ENCODE data around the gene USP38. TPM values are rescaled to one million over a fixed set of nuclear protein-coding genes. Genes with fewer than 3 reads are reported as not detected.
"Not testable (repeated sequence)": the region's sequence is repeated elsewhere in the genome, so short reads cannot be mapped to it uniquely, and the experiment has no call there.

The USP38 gene
- total RNA-seq, 1 experiment from 2014 or later = 8.1 TPM

DNA sequence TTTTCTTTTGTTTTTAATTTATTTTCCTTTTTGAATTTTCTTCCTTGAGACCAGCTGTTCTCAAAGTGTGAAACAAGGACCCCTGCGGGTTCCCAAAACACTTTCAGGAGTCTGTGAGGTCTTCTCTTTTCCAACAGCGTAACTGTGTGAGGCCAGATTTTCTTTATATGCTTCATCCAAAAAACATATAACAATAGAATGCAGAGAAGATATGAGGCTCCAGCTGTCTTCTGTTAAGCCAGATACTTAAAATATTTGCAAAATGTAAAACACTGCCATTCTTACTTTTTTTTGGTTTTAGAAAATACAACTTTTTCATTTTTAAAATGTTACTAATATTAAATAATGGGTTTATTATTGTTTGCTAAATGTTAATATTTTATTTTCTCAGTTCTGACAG lies 27.8 kb downstream of the USP38 start:
- no peak for DNase-seq (ENCODE audit: low read depth)

GRCh38 chr4:143215873-143216272 lies 31.2 kb downstream of the USP38 start:
- no peak for DNase-seq (ENCODE audit: low read depth)

- no peak for DNase-seq (ENCODE audit: low read depth)
These were observed 39.5 kb downstream of the USP38 start for GRCh38 chr4:143224255-143224654.

- DNase-seq (ENCODE audit: low read depth) = no peak
These were observed 40.5 kb downstream of the USP38 start for GRCh38 chr4:143225167-143225566.

- no peak for DNase-seq (ENCODE audit: low read depth)
These were observed 46.0 kb downstream of the USP38 start for GRCh38 chr4:143230683-143231082.

GRCh38 chr4:143232277-143232676 lies 47.6 kb downstream of the USP38 start:
- no peak for DNase-seq (ENCODE audit: low read depth)

- no peak for DNase-seq (ENCODE audit: low read depth)
These were observed 49.4 kb downstream of the USP38 start for GRCh38 chr4:143234153-143234552.

DNA sequence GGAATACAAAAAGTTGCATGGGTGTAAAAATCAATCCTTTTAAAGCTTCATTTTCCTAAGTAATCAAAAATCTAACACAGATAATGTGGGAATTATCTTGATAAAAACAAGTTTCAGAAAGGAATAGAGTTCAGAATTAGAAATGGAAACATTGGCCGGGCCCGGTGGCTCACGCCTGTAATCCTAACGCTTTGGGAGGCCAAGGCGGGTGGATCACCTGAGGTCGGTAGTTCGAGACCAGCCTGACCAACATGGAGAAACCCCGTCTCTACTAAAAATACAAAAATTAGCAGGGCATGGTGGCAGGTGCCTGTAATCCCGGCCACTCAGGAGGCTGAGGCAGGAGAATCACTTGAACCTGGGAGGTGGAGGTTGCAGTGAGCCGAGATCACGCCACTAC lies 52.5 kb downstream of the USP38 start:
- DNase-seq (ENCODE audit: low read depth) = not testable (repeated sequence)

DNA sequence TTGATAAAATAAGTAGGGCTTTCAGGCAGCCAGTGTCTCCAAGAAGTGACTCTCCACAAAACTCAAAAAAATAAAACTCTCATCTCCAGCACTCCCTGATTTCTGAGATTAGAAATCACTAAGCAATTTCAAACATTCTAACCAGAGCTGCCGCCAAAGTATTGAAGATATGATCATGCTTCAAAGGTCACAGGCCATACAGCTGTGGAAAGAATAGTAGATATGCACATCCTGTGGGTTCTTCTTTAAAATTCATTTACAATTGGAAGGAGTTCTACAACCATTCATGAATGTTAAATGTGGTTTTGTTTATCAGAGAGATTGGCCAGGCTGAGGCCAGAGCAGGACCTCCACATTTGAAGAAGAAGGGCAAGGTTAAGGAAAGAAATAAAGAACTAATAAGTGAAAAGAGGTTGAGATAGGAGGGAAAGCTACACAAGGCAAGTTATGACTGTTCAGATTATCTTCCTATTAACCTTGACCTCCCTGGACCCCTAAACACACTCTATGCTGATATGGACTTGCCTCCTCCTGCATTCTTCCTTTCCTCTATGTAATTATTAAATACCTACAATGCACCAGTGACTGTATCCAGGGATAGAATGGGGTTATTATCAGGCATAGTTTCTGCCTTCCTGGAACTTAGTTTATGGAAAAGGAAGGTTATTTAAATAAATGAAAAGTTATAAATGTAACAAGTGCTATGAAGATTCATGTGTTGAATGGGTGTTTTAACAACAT lies 56.4 kb downstream of the USP38 start:
- no peak for DNase-seq (ENCODE audit: low read depth)

DNA sequence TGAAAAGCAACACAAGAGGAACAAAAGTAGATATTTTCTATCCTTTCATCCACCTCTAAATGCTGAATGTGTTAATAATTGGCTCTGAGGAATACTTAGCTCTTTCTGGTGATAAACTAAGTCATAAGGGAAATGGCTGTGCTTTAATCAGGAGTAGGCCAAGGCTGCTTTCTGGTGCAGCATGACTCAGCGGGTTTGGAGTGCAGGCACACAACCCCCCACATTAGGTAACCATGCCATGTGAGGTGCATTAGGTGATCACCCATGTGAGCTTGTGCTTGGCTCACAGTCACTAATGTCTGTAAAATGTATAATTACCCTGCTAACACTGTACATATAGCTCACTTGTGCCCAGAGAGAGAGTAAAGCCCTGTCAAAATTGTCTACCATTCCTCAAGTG lies 57.2 kb downstream of the USP38 start:
- no peak for DNase-seq (ENCODE audit: low read depth)

DNA sequence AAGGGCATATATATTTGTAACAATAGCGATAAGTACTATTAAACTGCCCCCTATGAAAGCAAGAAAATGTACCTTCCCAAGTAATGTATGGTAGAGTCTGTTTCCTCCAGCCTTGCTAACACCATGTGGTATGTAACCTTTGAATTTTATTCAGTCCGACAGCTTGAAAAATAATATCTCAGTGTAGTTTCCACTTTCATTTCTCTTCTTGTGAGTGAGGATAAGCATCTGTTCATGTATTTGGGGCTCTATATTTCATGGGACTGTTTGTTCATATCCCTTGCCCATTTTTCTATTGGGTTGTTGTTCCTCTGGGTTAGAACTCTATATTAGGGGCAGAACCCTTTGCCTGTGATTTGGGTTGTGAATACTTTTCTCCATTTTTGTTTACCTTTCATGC lies 58.3 kb downstream of the USP38 start:
- no peak for DNase-seq (ENCODE audit: low read depth)

DNA sequence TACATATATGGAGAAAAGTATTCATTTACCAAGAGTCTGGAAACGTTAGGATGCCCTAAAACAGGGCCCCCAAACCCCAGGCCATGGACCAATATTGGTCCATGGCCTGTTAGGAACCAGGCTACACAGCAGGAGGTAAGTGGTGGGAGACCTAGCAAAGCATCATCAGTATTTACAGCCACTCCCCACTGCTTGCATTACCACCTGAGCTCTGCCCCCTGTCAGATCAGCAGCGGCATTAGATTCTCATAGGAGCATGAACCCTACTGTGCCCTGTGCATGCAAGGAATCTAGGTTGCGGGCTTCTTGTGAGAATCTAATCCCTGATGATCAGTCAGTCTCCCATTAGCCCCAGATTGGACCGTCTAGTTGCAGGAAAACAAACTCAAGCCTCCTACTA lies 62.3 kb downstream of the USP38 start:
- DNase-seq (ENCODE audit: low read depth) = no peak

GRCh38 chr4:143247866-143248265 lies 63.1 kb downstream of the USP38 start:
- DNase-seq (ENCODE audit: low read depth) = no peak

- DNase-seq (ENCODE audit: low read depth) = no peak
These were observed 64.1 kb downstream of the USP38 start for GRCh38 chr4:143248827-143249226.

GRCh38 chr4:143250617-143251016 lies 65.9 kb downstream of the USP38 start:
- DNase-seq (ENCODE audit: low read depth) = no peak

DNA sequence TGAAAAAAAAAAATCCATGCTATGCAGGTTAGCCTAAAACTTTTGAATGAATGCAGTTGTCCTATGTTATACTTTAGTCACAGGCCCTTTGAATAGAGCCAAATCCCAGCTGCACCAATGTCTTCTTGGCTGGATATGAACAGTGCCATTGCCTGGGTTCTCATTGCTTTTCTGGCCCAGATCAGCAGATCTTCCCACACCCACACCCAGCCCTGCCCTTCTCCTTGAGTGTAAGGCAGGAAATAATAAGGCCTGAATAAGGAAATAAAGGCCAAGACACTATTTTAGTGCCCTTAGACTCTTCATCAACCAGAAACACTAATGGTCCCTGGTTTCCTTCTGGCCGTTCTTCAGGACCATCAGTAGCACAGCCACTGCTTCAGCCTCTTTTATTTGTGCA lies 66.6 kb downstream of the USP38 start:
- no peak for DNase-seq (ENCODE audit: low read depth)

DNA sequence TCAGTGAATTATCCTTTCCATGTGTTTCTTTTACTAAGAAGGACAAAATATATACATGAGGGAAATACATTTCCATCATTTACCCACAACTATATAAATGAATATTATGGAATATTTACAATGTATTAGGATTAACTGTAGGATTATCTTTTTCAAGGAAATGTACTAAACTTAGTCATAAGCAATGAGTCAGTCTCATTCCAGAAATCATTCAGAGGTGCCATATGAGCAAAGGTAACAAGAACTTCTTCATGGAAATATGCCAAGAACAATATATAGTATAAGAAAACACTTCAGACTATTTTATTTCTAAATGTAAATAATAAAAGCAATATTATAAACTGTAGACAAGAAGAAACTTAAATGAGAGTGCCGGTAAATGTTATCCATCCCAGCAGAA lies 67.1 kb downstream of the USP38 start:
- DNase-seq (ENCODE audit: low read depth) = no peak

DNA sequence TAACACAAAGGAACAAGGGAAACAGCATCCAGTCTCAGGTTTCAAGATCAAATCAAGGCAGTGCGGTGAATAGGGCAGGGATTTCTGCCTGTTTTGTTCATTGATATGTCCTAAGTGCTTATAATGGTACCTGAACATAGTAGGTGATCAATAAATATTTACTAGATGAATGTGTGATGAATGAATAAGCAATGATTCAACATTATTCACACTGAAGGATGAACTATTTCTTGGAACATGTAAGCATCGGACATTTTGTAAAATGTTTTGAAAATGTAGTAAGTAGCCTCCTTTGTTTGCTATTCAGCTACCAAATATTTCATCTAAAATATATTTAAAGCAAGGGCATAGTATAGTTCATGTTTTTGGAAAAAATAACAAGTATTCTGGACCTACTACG lies 67.8 kb downstream of the USP38 start:
- DNase-seq (ENCODE audit: low read depth) = no peak

DNA sequence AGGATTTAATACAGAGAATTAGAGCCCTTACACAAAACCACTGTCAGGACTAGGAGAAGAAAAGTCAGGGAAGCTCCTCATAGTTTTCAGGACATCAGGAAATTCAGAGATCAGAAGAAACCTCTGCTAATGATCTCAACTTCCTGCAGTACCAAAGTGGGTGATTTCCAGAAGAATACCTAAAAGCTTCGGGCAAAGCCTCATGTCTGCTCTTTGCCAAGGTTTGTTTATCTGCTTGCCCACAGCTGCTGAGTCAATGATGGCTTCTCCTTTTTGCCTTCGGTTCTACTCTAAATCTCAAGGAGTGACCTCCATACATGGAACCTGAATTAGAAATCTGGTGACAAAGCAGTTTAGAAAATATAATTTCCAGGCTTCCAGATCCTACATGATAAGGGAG lies 68.4 kb downstream of the USP38 start:
- peak; percentile 31 for DNase-seq (ENCODE audit: low read depth)

GRCh38 chr4:143254491-143255226 lies 69.9 kb downstream of the USP38 start:
- DNase-seq (ENCODE audit: low read depth) = no peak

DNA sequence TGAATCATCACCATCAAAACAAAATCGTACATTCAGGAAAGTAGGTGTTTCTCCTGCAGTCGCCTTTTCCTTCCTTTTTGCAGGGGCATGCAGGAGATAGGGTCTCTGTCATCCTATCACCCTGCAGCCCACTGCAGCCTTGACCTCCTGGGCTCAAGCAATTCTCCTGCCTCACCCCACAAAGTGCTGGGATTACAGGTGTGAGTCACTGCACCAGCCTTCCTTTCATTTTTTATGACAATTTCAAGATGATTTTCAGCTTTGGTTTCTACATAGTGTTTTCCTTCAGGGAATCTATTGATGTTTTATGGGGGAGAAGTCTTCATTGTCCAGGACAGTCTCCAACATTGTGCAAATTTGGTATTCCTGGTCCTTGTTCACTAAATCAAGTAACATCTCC lies 71.7 kb downstream of the USP38 start:
- no peak for DNase-seq (ENCODE audit: low read depth)

DNA sequence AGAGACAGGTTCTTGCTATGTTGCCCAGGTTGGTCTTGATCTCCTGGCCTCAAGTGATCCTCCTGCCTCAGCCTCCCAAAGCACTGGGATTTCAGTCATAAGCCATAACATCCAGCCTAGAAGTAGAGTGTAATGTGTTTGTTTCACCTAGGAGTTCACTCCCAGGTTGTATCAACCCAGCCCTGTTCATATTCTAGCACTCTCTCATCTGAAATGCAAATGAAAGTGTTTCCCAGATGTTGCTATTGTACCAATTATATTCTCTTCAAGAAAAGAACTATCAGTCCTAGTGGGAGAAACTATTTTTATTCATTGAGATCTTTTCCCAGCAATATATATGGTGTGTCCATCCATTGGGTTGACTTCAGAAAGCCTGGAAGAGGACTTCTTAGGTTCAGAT lies 72.6 kb downstream of the USP38 start:
- no peak for DNase-seq (ENCODE audit: low read depth)

- DNase-seq (ENCODE audit: low read depth) = no peak
These were observed 76.0 kb downstream of the USP38 start for GRCh38 chr4:143260750-143261149.

DNA sequence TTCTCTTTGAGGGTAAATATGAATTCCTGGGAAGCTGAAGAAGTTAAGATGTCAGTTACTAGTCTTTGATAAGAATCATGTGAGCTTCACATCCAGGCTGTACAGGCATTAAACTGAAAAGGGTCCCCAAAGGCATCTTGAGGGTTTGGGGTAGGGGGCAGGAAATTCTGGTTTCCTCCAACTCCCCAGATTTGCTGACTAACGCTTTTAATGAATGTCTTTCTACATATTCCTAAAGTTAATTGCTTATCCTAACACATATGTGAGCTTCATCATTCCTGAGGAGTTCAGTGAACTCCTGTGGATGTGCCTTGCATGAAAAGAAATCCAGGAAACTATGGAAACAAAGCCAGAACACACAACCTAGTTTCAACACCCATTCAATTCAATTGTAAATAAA lies 78.1 kb downstream of the USP38 start:
- no peak for DNase-seq (ENCODE audit: low read depth)

Measured in Daoy (cell line).